ENCODE data around the gene TSTD1. TPM values are rescaled to one million over a fixed set of nuclear protein-coding genes. Genes with fewer than 3 reads are reported as not detected.

The TSTD1 gene
- total RNA-seq, 1 donor from 2014 or later = 53.7 TPM

- Mint-ChIP-seq H3K9me3 (no peaks in the 10 kb centered on the region), H3K27ac (peak overlapping the region; percentile 97), H3K27me3 (ENCODE audit: low read depth) (no peaks in the 10 kb centered on the region), H3K36me3 (peaks cover 2% of the 10 kb centered on the region), H3K4me3 (no peak overlapping the region), H3K4me1 (peaks cover 46% of the 10 kb centered on the region)
- TF ChIP-seq CTCF (IDR thresholded peaks at IDR 0.05; ENCODE audit: unreplicated experiment) = no peak
- DNase-seq (ENCODE audit: low spot score in 2 of 2, unreplicated experiment in 2 of 2) = no peak
These were observed 26.3 kb downstream of the TSTD1 start for GRCh38 chr1:161012420-161012819.

GRCh38 chr1:161009602-161010211 is 29.1 kb downstream of the TSTD1 start:
- no peak overlapping the region for H3K4me3 Mint-ChIP-seq
- H3K9me3 Mint-ChIP-seq = no peaks in the 10 kb centered on the region
- no peak for DNase-seq (ENCODE audit: low spot score in 2 of 2, unreplicated experiment in 2 of 2)
- H3K27ac Mint-ChIP-seq = peak overlapping the region; percentile 91
- H3K4me1 Mint-ChIP-seq = peaks cover 36% of the 10 kb centered on the region
- no peaks in the 10 kb centered on the region for H3K27me3 Mint-ChIP-seq (ENCODE audit: low read depth)
- H3K36me3 Mint-ChIP-seq = peaks cover 2% of the 10 kb centered on the region
- TF ChIP-seq CTCF (IDR thresholded peaks at IDR 0.05; ENCODE audit: unreplicated experiment) = no peak

- H3K9me3 Mint-ChIP-seq = no peaks in the 10 kb centered on the region
- DNase-seq (ENCODE audit: low spot score in 2 of 2, unreplicated experiment in 2 of 2) = no peak
- TF ChIP-seq CTCF (IDR thresholded peaks at IDR 0.05; ENCODE audit: unreplicated experiment) = no peak
- peaks cover 2% of the 10 kb centered on the region for H3K36me3 Mint-ChIP-seq
- H3K27me3 Mint-ChIP-seq (ENCODE audit: low read depth) = no peaks in the 10 kb centered on the region
- peak overlapping the region; percentile 91 for H3K27ac Mint-ChIP-seq
- no peak overlapping the region for H3K4me3 Mint-ChIP-seq
- H3K4me1 Mint-ChIP-seq = peaks cover 33% of the 10 kb centered on the region
These were observed 29.8 kb downstream of the TSTD1 start for GRCh38 chr1:161008869-161009510.

- peaks cover 2% of the 10 kb centered on the region for H3K36me3 Mint-ChIP-seq
- no peak overlapping the region for H3K4me3 Mint-ChIP-seq
- no peaks in the 10 kb centered on the region for H3K9me3 Mint-ChIP-seq
- DNase-seq (ENCODE audit: low spot score in 2 of 2, unreplicated experiment in 2 of 2) = no peak
- TF ChIP-seq CTCF (IDR thresholded peaks at IDR 0.05; ENCODE audit: unreplicated experiment) = no peak
- no peaks in the 10 kb centered on the region for H3K27me3 Mint-ChIP-seq (ENCODE audit: low read depth)
- H3K4me1 Mint-ChIP-seq = peaks cover 22% of the 10 kb centered on the region
- H3K27ac Mint-ChIP-seq = peak overlapping the region; percentile 11
These were observed 31.4 kb downstream of the TSTD1 start for GRCh38 chr1:161007369-161007768.

GRCh38 chr1:161006563-161006962 is 32.2 kb downstream of the TSTD1 start:
- no peak overlapping the region for H3K4me3 Mint-ChIP-seq
- H3K9me3 Mint-ChIP-seq = no peaks in the 10 kb centered on the region
- H3K27me3 Mint-ChIP-seq (ENCODE audit: low read depth) = no peaks in the 10 kb centered on the region
- peaks cover 22% of the 10 kb centered on the region for H3K4me1 Mint-ChIP-seq
- H3K36me3 Mint-ChIP-seq = no peaks in the 10 kb centered on the region
- no peak for TF ChIP-seq CTCF (IDR thresholded peaks at IDR 0.05; ENCODE audit: unreplicated experiment)
- DNase-seq (ENCODE audit: low spot score in 2 of 2, unreplicated experiment in 2 of 2) = no peak
- H3K27ac Mint-ChIP-seq = peak overlapping the region; percentile 35
